Left lung (tissue), 10 donors: Measurements from ENCODE around the gene FBXL2. TPM values are rescaled to one million over a fixed set of nuclear protein-coding genes. Genes with fewer than 3 reads are reported as not detected.

Experiments
- ATAC-seq: fragments of 200-7000 bp; cut with Tn5 transposase; one replicate; pipeline ENCODE4 v1.9.1; 2020; ENCODE audit warnings: moderate library complexity
- DNase-seq, 4 donors: peaks; one replicate each; pipeline ENCODE4 v3.0.0-alpha.2; 2013 to 2020
- H3K27ac ChIP-seq, 2 donors: fragments of 200-600 bp; sonication (generic) in 1 of 2; one replicate each; pipeline versions ENCODE4 v1.5.0 to v1.8.0; 2020 to 2021
- H3K27me3 ChIP-seq, 2 donors: fragments of 200-600 bp; sonication (generic) in 1 of 2; one replicate each; pipeline versions ENCODE4 v1.5.0 to v1.8.0; 2020 to 2021
- H3K36me3 ChIP-seq, 2 donors: fragments of 200-600 bp; sonication (generic) in 1 of 2; one replicate each; pipeline versions ENCODE4 v1.5.0 to v1.8.0; 2020 to 2021
- H3K4me1 ChIP-seq, 2 donors: fragments of 200-600 bp; one replicate each; pipeline ENCODE4 v1.8.0; 2021
- H3K4me3 ChIP-seq, 2 donors: fragments of 200-600 bp; sonication (generic) in 1 of 2; one replicate each; pipeline versions ENCODE4 v1.5.0 to v1.8.0; 2020 to 2021; ENCODE audit warnings: mild to moderate bottlenecking in 1 of 2
- H3K9me3 ChIP-seq, 2 donors: fragments of 200-600 bp; sonication (generic) in 1 of 2; one replicate each; pipeline versions ENCODE4 v1.5.0 to v1.8.0; 2020 to 2021
- intact Hi-C, 2 donors: fragments of 100-400 bp; cut with DNase I; formaldehyde crosslinking; loops; one replicate each; pipeline versions ENCODE4 v1.11.2 to v1.14.2; 2022
- polyA plus RNA-seq, 6 donors: library from polyadenylated mRNA; unstranded; fragments of 120-200 nt; gene quantifications; one replicate each; pipeline ENCODE4 v1.2.1, GENCODE V29; 2013; ENCODE audit not compliant: insufficient read length in 6 of 6
- total RNA-seq, 2 donors: library from RNA; stranded (reverse); fragmentation: NEBNext Ultra II Directional; extraction: Animal tissue kit (Norgen Biotek cat#: 25700); gene quantifications; one replicate each; pipeline ENCODE4 v1.2.1, GENCODE V29; 2021
- TF ChIP-seq, protein P1 (sequence below), 2 donors: fragments of 200-600 bp; sonication (generic) in 1 of 2; IDR thresholded peaks; one replicate each; pipeline versions ENCODE4 v1.5.0 to v1.8.0; 2021; ENCODE audit warnings: antibody characterized with exemption in 2 of 2
- donor health status: DM: no; HTN: yes; CAD: no.
- donor health status: DM: no; HTN: no; CAD: no.

The FBXL2 gene
- total and polyA plus RNA-seq, 8 donors, result 7.5 to 35.7 (median 29.9) TPM

DNA sequence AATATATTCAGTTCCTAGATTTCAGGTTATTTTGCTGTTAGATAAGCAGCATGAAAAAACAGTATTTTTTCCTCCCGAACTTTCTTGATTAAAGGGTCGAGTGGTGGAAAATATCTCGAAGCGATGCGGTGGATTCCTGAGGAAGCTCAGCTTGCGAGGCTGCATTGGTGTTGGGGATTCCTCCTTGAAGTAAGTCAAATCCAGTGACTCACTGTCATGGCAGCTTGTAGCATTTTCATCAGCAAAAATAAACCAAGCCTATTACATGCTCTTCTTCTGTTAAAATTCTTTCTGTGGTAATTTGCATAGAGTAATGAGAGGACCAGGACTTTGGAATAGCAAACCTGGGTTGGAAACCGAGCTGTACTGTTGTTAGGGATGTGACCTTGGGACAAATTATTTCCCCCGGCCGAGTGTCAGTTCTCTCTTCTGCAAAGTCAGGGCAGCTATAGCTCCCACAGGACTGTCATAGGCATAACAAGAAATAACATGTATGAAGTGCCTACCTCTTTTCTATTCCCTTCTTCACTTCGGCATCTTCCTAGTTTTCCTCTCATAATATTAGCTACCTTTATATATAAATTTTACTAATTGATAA, 87.4 kb downstream of the FBXL2 start:
- H3K9me3 ChIP-seq, result no peaks in the 10 kb centered on the region
- DNase-seq, result no peak
- no peaks in the 10 kb centered on the region for H3K36me3 ChIP-seq
- no peaks in the 10 kb centered on the region for H3K27me3 ChIP-seq
- ATAC-seq, result no peak
- no peak overlapping the region for H3K27ac ChIP-seq
- TF ChIP-seq, protein P1, sequence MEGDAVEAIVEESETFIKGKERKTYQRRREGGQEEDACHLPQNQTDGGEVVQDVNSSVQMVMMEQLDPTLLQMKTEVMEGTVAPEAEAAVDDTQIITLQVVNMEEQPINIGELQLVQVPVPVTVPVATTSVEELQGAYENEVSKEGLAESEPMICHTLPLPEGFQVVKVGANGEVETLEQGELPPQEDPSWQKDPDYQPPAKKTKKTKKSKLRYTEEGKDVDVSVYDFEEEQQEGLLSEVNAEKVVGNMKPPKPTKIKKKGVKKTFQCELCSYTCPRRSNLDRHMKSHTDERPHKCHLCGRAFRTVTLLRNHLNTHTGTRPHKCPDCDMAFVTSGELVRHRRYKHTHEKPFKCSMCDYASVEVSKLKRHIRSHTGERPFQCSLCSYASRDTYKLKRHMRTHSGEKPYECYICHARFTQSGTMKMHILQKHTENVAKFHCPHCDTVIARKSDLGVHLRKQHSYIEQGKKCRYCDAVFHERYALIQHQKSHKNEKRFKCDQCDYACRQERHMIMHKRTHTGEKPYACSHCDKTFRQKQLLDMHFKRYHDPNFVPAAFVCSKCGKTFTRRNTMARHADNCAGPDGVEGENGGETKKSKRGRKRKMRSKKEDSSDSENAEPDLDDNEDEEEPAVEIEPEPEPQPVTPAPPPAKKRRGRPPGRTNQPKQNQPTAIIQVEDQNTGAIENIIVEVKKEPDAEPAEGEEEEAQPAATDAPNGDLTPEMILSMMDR (IDR thresholded peaks at IDR 0.05), result no peak
- H3K4me3 ChIP-seq, result no peak overlapping the region
- intact Hi-C loops, result no loop called here
- H3K4me1 ChIP-seq, result no peaks in the 10 kb centered on the region

DNA sequence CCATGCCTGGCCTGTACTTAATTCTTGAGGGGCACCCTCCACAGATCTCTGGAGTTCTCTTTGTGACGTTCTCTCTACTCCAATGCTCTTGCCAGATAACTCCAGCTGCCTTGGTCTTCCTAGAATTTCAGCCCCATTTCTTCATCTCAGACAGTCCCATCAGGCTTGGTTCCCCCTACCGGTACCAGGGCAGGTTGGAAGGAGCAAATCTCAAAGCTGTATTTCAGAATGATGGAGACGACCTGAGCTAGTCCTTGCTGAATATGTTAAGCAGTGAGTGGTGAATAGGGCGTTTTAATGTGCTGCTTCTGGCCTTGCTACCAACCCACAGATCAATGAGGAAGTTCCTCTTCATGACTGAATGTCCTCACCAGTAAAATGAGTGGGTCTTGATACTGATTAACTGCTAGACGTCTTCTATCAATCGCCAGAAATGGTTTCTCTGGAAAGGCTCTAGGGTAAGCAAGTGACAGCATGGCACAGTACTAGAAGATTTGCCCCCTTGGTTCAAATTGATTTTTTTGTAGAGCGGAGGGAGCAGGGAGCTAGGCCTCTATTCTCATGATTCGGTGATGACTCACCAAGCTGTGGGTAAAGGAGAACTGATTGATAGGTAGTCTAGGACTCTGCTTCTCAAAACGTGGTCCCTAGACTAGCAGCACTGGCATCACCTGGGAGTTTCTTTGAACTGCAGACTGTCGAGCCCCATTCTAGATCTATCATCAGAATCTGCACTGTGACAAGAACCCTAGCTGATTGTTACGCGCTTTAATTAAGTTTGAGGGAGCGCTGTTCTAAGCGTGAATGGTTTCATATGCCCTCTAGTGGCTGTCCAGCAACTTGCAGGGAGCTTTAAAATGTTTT, 95.2 kb downstream of the FBXL2 start:
- intact Hi-C loops, result loop anchor here in 1 of 2 donors (5.0 kb wide), 1 partner anchor 240 kb away; no protein-coding TSS in a partner anchor
- Histone ChIP-seq H3K36me3 (no peaks in the 10 kb centered on the region), H3K4me1 (no peaks in the 10 kb centered on the region), H3K27ac (no peak overlapping the region), H3K9me3 (no peaks in the 10 kb centered on the region), H3K27me3 (no peaks in the 10 kb centered on the region), H3K4me3 (no peak overlapping the region)
- peak; percentile 93 for ATAC-seq
- TF ChIP-seq, protein P1 (IDR thresholded peaks at IDR 0.05), result peak; percentile 72 to 91
- DNase-seq, result peak in 2 of 4 donors; percentile 42 to 54

DNA sequence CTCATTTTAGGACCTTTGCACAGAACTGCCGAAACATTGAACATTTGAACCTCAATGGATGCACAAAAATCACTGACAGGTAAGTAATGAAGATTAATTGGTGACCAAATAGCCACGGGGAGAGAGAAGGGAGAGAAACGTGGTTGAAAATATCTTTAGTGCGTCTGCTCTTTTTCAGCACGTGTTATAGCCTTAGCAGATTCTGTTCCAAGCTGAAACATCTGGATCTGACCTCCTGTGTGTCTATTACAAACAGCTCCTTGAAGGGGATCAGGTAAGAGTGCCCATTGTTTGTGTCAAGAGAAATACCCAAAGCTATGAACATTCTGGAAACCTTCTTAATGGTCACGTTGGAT, 95.8 kb downstream of the FBXL2 start:
- Histone ChIP-seq H3K9me3 (no peaks in the 10 kb centered on the region), H3K27ac (no peak overlapping the region), H3K36me3 (no peaks in the 10 kb centered on the region), H3K4me1 (no peaks in the 10 kb centered on the region), H3K4me3 (no peak overlapping the region), H3K27me3 (no peaks in the 10 kb centered on the region)
- TF ChIP-seq, protein P1 (IDR thresholded peaks at IDR 0.05), result no peak
- intact Hi-C loops, result loop anchor here in 1 of 2 donors (5.0 kb wide), 1 partner anchor 241 kb away; no protein-coding TSS in a partner anchor
- ATAC-seq, result no peak
- no peak for DNase-seq

DNA sequence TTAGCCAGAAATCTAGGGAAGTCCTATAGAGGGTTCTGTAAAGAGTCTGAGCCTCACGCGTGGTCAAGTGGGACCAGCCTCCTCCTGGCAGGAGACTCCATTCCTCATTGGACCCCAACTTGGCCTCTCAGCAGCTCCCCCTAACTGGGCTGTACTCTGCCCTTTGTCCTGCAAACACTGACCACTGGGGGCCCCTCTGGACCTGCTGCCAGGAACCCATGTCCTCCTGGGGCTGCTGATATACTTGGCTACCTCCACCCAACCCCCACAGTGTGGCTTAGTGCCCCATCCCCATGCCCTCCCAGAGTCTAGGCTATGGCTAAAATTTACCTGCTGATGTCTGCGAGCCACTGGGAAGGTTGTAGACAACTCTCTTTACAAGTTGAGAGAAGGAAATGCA, 100.2 kb downstream of the FBXL2 start:
- no peaks in the 10 kb centered on the region for H3K27me3 ChIP-seq
- ATAC-seq, result no peak

DNA sequence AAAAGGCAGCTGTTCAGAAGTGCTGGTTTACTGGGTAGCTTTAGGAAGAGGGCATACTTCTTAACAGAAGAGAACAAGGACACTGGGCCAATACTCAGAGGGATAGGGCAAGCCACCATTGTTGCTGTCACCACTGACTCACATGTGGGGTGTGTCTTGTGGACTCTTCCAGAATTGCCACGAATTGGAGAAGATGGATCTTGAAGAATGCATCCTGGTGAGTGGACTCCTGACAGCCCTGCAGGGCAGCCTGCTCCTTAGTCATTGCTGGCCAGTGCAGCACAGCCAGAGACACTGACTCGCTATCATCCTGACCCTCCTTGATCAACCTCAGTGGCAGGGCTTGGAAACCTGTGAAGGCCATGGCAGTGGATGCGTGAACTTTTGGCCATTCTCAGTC, 100.7 kb downstream of the FBXL2 start:
- Histone ChIP-seq H3K27ac (no peak overlapping the region), H3K4me1 (no peaks in the 10 kb centered on the region), H3K27me3 (no peaks in the 10 kb centered on the region), H3K9me3 (no peaks in the 10 kb centered on the region), H3K36me3 (no peaks in the 10 kb centered on the region), H3K4me3 (no peak overlapping the region)
- DNase-seq, result no peak
- TF ChIP-seq, protein P1 (IDR thresholded peaks at IDR 0.05), result no peak
- no peak for ATAC-seq
- intact Hi-C loops, result no loop called here

More for the DNA sequence above, 100.2 kb downstream of the FBXL2 start:
- intact Hi-C loops, result no loop called here
- DNase-seq, result no peak
- Histone ChIP-seq H3K27ac (no peak overlapping the region), H3K4me3 (no peak overlapping the region), H3K4me1 (no peaks in the 10 kb centered on the region), H3K36me3 (no peaks in the 10 kb centered on the region), H3K9me3 (no peaks in the 10 kb centered on the region)
- TF ChIP-seq, protein P1 (IDR thresholded peaks at IDR 0.05), result no peak
